HepG2 (cell line): Measurements from ENCODE around the gene PDZD7. TPM values are rescaled to one million over a fixed set of nuclear protein-coding genes. Genes with fewer than 3 reads are reported as not detected.

Source experiments
- CENPX ChIP-seq: sonication (generic); formaldehyde crosslinking; IDR thresholded peaks from 2 replicates; pipeline ENCODE4 v1.9.0; 2021; ENCODE audit warnings: mild to moderate bottlenecking, missing genetic modification reagents, moderate library complexity
- FIP1L1 ChIP-seq: fragments of 200-400 bp; formaldehyde crosslinking; IDR thresholded peaks from 2 replicates; pipeline ENCODE4 v1.6.1; 2018; ENCODE audit warnings: low read depth, mild to moderate bottlenecking, low read length, moderate library complexity, borderline replicate concordance; ENCODE audit not compliant: insufficient read depth
- FOXK2 ChIP-seq: fragments of 450-650 bp; IDR thresholded peaks from 2 replicates; pipeline ENCODE4 v1.6.1; 2016
- HNRNPL ChIP-seq: fragments of 200-400 bp; formaldehyde crosslinking; IDR thresholded peaks from 2 replicates; pipeline ENCODE4 v1.6.1; 2017; ENCODE audit warnings: mild to moderate bottlenecking, low read depth, low read length
- IRX3 ChIP-seq: sonication (generic); formaldehyde crosslinking; IDR thresholded peaks from 2 replicates; pipeline ENCODE4 v1.8.1; 2023; ENCODE audit warnings: mild to moderate bottlenecking, low read depth, missing genetic modification reagents, borderline replicate concordance
- MTA1 ChIP-seq: sonication (generic); formaldehyde crosslinking; IDR thresholded peaks from 2 replicates; pipeline ENCODE4 v1.4.0; 2020; ENCODE audit warnings: missing genetic modification reagents, mild to moderate bottlenecking, borderline replicate concordance
- POGZ ChIP-seq: sonication (generic); formaldehyde crosslinking; IDR thresholded peaks from 2 replicates; pipeline ENCODE4 v1.4.0; 2020; ENCODE audit warnings: mild to moderate bottlenecking, missing genetic modification reagents
- POLR2G ChIP-seq: fragments of 200-400 bp; formaldehyde crosslinking; IDR thresholded peaks from 2 replicates; pipeline ENCODE4 v1.6.1; 2018; ENCODE audit warnings: mild to moderate bottlenecking, low read depth, low read length, moderate library complexity
- SRSF4 ChIP-seq: fragments of 200-400 bp; formaldehyde crosslinking; IDR thresholded peaks from one replicate; pipeline ENCODE4 v1.6.1; 2018; ENCODE audit warnings: mild to moderate bottlenecking, low read depth, low read length, moderate library complexity; ENCODE audit not compliant: poor library complexity, severe bottlenecking
- TBX2 ChIP-seq: sonication (generic); formaldehyde crosslinking; IDR thresholded peaks from 2 replicates; pipeline ENCODE4 v1.5.0; 2020; ENCODE audit warnings: missing genetic modification reagents, mild to moderate bottlenecking, borderline replicate concordance
- TCF12 ChIP-seq, 2 experiments: fragments of 450-650 bp in 1 of 2; sonication (generic) in 1 of 2; formaldehyde crosslinking in 1 of 2; IDR thresholded peaks; 2 replicates each; pipeline versions ENCODE4 v1.6.1 to v1.8.0; 2017 to 2022; ENCODE audit warnings: antibody characterized with exemption in 1 of 2, mild to moderate bottlenecking in 1 of 2, missing genetic modification reagents in 1 of 2, moderate library complexity in 1 of 2
- TEAD3 ChIP-seq: optimal IDR thresholded peaks from 2 replicates; pipeline ENCODE3; 2016; ENCODE audit warnings: borderline replicate concordance
- ZSCAN9 ChIP-seq: IDR thresholded peaks from 2 replicates; pipeline ENCODE4 v1.6.1; 2016; ENCODE audit warnings: borderline replicate concordance
- polyA plus RNA-seq, 8 experiments: library from polyadenylated mRNA; depleted of rRNA in 3 of 8; stranded (reverse) in 7 of 8; unstranded in 1 of 8; fragments of >200 nt; fragmentation: Illumina TruSeq in 4 of 8; extraction: Trizol in 4 of 8; gene quantifications; 2 replicates each; pipeline versions ENCODE4 v1.2.1 to v1.2.3, GENCODE V29; 2011 to 2016; ENCODE audit warnings: low read depth in 4 of 8, missing spikeins in 1 of 8, mixed read lengths in 1 of 8; ENCODE audit not compliant: insufficient read depth in 1 of 8
- total RNA-seq, 5 experiments: library from RNA; depleted of rRNA; stranded (reverse); fragments of >200 nt; fragmentation: Illumina TruSeq; extraction: Trizol; gene quantifications; 2 replicates each; pipeline ENCODE4 v1.2.3, GENCODE V29; 2016; ENCODE audit warnings: low read depth in 1 of 5
- TF ChIP-seq, protein P1 (sequence below): sonication (generic); formaldehyde crosslinking; IDR thresholded peaks from 2 replicates; pipeline ENCODE4 v1.5.1; 2020; ENCODE audit warnings: missing genetic modification reagents, mild to moderate bottlenecking, borderline replicate concordance
- TF ChIP-seq, protein P2 (sequence below): sonication (generic); formaldehyde crosslinking; IDR thresholded peaks from 2 replicates; pipeline ENCODE4 v1.8.0; 2022; ENCODE audit warnings: missing genetic modification reagents, mild to moderate bottlenecking, moderate library complexity, borderline replicate concordance
- TF ChIP-seq, protein P3 (sequence below), 2 experiments: sonication (generic) in 1 of 2; formaldehyde crosslinking in 1 of 2; IDR thresholded peaks; 2 replicates each; pipeline versions ENCODE4 v1.4.0 to v1.6.1; 2018 to 2020; ENCODE audit warnings: missing genetic modification reagents in 2 of 2, borderline replicate concordance in 1 of 2, low read depth in 1 of 2, mild to moderate bottlenecking in 1 of 2, missing biosample characterization in 1 of 2
- TF ChIP-seq, protein P4 (sequence below): sonication (generic); formaldehyde crosslinking; IDR thresholded peaks from 2 replicates; pipeline ENCODE4 v1.4.0; 2020; ENCODE audit warnings: low read depth, mild to moderate bottlenecking, missing genetic modification reagents
- TF ChIP-seq, protein P5 (sequence below): sonication (generic); formaldehyde crosslinking; IDR thresholded peaks from 2 replicates; pipeline ENCODE4 v1.5.0; 2020; ENCODE audit warnings: mild to moderate bottlenecking, low read depth, missing genetic modification reagents, borderline replicate concordance
- TF ChIP-seq, protein P6 (sequence below): IDR thresholded peaks from 2 replicates; pipeline ENCODE4 v1.6.1; 2016; ENCODE audit warnings: mild to moderate bottlenecking

Gene PDZD7
- total and polyA plus RNA-seq, 2 of the 13 experiments (the other 11 are each of a cell fraction or from before 2014, with no cell fraction given) = 0.58 to 0.73 TPM

DNA sequence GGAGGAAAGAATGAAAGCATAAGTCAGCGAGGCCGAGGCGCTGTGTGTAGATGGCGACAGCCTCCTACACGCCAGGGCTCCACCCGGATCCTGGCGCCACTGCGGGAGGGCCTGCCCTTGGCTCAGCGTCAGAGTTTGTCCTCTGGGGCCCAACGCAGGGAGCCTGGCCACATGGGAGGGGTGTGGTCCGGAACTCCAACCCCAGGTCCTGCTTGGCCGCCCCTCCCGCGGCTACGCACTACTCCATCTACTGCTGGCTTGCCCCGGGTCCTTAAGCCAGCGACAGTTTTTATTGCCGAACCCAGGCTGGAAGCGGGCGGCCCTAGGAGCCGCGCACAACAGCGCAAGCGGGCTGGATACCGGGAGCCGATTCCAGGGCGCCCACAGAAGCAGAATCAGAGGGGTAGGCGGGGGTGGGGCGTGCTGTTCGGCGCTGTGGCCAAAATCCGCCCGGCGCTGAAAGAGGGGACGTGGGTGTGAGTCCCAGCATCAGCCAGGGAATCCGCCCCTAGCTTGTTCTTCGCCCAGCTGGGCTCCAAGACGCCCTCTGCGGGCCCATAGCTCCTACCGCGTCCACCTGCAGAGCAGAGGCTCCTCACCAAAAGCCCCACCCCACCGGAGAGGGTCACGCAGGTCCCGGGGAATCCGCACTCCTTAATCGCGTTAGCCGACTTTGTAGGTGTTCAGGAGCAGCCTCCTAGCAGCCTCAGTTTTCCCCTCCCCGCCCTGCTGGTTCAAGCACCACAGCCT is 35.4 kb upstream of the PDZD7 start (continued):
- TF ChIP-seq, protein P1, sequence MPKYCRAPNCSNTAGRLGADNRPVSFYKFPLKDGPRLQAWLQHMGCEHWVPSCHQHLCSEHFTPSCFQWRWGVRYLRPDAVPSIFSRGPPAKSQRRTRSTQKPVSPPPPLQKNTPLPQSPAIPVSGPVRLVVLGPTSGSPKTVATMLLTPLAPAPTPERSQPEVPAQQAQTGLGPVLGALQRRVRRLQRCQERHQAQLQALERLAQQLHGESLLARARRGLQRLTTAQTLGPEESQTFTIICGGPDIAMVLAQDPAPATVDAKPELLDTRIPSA (CRISPR knock-in tag) = no peak; the same call in 1 of the 2 replicates
- TF ChIP-seq TEAD3 (CRISPR knock-in tag) = peak; percentile 53
- TF ChIP-seq, protein P2, sequence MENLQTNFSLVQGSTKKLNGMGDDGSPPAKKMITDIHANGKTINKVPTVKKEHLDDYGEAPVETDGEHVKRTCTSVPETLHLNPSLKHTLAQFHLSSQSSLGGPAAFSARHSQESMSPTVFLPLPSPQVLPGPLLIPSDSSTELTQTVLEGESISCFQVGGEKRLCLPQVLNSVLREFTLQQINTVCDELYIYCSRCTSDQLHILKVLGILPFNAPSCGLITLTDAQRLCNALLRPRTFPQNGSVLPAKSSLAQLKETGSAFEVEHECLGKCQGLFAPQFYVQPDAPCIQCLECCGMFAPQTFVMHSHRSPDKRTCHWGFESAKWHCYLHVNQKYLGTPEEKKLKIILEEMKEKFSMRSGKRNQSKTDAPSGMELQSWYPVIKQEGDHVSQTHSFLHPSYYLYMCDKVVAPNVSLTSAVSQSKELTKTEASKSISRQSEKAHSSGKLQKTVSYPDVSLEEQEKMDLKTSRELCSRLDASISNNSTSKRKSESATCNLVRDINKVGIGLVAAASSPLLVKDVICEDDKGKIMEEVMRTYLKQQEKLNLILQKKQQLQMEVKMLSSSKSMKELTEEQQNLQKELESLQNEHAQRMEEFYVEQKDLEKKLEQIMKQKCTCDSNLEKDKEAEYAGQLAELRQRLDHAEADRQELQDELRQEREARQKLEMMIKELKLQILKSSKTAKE (CRISPR knock-in tag) = no peak
- TF ChIP-seq CENPX (CRISPR knock-in tag) = no peak
- TF ChIP-seq, protein P3, sequence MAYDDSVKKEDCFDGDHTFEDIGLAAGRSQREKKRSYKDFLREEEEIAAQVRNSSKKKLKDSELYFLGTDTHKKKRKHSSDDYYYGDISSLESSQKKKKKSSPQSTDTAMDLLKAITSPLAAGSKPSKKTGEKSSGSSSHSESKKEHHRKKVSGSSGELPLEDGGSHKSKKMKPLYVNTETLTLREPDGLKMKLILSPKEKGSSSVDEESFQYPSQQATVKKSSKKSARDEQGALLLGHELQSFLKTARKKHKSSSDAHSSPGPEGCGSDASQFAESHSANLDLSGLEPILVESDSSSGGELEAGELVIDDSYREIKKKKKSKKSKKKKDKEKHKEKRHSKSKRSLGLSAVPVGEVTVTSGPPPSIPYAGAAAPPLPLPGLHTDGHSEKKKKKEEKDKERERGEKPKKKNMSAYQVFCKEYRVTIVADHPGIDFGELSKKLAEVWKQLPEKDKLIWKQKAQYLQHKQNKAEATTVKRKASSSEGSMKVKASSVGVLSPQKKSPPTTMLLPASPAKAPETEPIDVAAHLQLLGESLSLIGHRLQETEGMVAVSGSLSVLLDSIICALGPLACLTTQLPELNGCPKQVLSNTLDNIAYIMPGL (CRISPR knock-in tag; IDR thresholded peaks at IDR 0.05; ENCODE audit: borderline replicate concordance in 1 of 2, low read depth in 1 of 2) = peak; percentile 69 to 78
- peak; percentile 51 for TF ChIP-seq TBX2
- no peak for TF ChIP-seq TCF12 (IDR thresholded peaks at IDR 0.05)
- no peak for TF ChIP-seq TCF12 (CRISPR knock-in tag; IDR thresholded peaks at IDR 0.05)
- peak; percentile 48; the same call in 1 of the 2 replicates for TF ChIP-seq MTA1 (CRISPR knock-in tag)
- TF ChIP-seq IRX3 (CRISPR knock-in tag) = no peak
- no peak; the same call in 1 of the 2 replicates for TF ChIP-seq FIP1L1
- TF ChIP-seq FOXK2 = no peak
- TF ChIP-seq, protein P4, sequence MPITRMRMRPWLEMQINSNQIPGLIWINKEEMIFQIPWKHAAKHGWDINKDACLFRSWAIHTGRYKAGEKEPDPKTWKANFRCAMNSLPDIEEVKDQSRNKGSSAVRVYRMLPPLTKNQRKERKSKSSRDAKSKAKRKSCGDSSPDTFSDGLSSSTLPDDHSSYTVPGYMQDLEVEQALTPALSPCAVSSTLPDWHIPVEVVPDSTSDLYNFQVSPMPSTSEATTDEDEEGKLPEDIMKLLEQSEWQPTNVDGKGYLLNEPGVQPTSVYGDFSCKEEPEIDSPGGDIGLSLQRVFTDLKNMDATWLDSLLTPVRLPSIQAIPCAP (CRISPR knock-in tag) = no peak
- TF ChIP-seq ZSCAN9 (CRISPR knock-in tag) = no peak
- TF ChIP-seq HNRNPL = peak; percentile 63; the same call in 1 of the 2 replicates
- peak; percentile 85 for TF ChIP-seq POLR2G
- TF ChIP-seq, protein P5, sequence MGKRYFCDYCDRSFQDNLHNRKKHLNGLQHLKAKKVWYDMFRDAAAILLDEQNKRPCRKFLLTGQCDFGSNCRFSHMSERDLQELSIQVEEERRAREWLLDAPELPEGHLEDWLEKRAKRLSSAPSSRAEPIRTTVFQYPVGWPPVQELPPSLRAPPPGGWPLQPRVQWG = no peak
- TF ChIP-seq, protein P6, sequence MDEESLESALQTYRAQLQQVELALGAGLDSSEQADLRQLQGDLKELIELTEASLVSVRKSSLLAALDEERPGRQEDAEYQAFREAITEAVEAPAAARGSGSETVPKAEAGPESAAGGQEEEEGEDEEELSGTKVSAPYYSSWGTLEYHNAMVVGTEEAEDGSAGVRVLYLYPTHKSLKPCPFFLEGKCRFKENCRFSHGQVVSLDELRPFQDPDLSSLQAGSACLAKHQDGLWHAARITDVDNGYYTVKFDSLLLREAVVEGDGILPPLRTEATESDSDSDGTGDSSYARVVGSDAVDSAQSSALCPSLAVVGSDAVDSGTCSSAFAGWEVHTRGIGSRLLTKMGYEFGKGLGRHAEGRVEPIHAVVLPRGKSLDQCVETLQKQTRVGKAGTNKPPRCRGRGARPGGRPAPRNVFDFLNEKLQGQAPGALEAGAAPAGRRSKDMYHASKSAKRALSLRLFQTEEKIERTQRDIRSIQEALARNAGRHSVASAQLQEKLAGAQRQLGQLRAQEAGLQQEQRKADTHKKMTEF (CRISPR knock-in tag) = peak; percentile 72
- TF ChIP-seq POGZ (CRISPR knock-in tag) = peak; percentile 63
- TF ChIP-seq SRSF4 = no peak
